HFF-Myc (cell line): Measurements from ENCODE around the gene OR5H14.
"Not testable (repeated sequence)": the region's sequence is repeated elsewhere in the genome, so short reads cannot be mapped to it uniquely, and the experiment has no call there.

Source experiments
- DNase-seq: peaks from one replicate; pipeline ENCODE4 v3.0.0-alpha.2; 2011; ENCODE audit warnings: low read depth; ENCODE audit errors: extremely low read depth
- H3K4me3 ChIP-seq: replicated peaks from 2 replicates; pipeline ENCODE4 v1.5.1; 2011; ENCODE audit warnings: low read depth, mild to moderate bottlenecking, control low read depth, low read length
- TF ChIP-seq, protein P1 (sequence below): IDR thresholded peaks from 2 replicates; pipeline ENCODE4 v1.5.1; 2012; ENCODE audit warnings: mild to moderate bottlenecking, low read depth, low read length, control low read depth; ENCODE audit errors: missing control alignments

Gene OR5H14

DNA sequence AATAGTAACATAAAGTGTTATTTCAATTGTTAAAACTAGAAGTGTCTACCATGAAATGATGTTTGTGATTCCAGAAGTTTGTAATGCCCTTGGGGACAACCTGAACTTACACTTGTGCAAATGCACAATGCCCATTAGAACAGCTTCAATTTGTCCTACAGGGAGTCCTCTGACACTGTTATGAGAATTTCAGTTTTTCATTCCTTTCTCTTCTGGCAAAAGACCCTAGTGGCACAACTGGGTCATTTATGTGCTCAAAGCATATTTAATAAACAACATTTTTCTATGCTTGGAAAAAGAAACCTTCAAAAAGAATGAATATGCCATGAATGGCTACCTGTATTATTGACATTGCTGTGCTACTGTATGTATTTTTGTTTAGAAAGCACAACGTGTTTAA lies 16.9 kb upstream of the OR5H14 start, which contains the start of gene OR5H1:
OR5H1 (plus strand) TSS at position 301 of the 400 bp plus-strand sequence. CDS start 1,977 bp downstream, outside the sequence.
- TF ChIP-seq, protein P1, sequence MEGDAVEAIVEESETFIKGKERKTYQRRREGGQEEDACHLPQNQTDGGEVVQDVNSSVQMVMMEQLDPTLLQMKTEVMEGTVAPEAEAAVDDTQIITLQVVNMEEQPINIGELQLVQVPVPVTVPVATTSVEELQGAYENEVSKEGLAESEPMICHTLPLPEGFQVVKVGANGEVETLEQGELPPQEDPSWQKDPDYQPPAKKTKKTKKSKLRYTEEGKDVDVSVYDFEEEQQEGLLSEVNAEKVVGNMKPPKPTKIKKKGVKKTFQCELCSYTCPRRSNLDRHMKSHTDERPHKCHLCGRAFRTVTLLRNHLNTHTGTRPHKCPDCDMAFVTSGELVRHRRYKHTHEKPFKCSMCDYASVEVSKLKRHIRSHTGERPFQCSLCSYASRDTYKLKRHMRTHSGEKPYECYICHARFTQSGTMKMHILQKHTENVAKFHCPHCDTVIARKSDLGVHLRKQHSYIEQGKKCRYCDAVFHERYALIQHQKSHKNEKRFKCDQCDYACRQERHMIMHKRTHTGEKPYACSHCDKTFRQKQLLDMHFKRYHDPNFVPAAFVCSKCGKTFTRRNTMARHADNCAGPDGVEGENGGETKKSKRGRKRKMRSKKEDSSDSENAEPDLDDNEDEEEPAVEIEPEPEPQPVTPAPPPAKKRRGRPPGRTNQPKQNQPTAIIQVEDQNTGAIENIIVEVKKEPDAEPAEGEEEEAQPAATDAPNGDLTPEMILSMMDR, result no peak
- H3K4me3 ChIP-seq, result no peak within 1 kb of the TSS

DNA sequence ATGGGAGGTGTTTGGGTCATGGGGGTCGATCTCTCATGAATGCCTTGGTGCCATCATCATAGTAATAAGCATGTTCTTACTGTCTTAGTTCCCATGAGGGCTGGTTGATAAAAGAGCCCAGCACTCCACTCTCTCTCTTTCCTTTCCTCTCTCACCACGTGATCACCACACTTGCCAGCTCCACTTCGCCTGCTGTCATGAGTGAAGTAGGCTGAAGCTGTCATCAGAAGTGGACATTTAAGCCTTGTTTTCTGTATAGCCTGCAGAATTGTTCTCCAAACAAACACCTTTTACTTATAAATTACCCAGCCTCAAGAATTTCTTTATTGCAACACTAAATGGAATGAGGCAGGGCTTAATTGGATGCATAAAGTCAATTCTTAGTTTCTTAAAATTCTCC lies 10.6 kb upstream of the OR5H14 start:
- H3K4me3 ChIP-seq, result no peak overlapping the region
- TF ChIP-seq, protein P1, result no peak
- DNase-seq, result no peak

More for the DNA sequence above, 16.9 kb upstream of the OR5H14 start, which contains the start of gene OR5H1:
- no peak for DNase-seq

DNA sequence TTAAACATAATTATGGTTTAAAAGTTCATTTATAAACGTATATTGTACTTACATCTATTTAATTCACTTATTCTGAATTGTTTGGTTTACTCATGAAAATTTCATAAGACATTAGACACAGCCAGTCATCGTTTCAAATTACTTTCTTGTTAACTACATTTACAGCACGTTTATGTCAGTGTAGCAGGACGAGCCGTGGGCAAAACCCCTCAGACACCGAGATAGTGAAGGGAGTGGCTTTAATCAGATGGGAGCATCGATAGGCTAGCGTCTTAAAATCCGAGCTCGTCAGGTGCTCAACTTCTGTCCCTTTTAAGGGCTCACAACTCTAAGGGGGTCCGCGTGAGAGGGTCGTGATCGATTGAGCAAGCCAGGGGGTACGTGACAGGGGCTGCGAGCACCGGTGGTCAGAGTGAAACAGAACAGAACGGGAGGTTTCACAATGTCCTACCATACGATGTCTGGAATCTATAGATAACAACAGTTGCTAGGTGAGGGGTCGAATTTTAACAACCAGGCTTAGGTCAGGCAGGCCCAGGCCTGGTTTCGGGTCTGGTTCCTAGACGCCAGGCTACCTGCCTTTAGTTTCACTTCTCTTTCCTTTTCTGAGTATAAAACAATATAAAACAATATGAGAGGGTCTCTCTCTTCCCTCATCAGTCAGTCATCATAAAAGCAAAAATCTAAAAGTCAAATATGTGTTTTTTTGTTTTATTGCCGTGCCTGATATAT lies 9.3 kb upstream of the OR5H14 start:
- not testable (repeated sequence) for H3K4me3 ChIP-seq, DNase-seq

DNA sequence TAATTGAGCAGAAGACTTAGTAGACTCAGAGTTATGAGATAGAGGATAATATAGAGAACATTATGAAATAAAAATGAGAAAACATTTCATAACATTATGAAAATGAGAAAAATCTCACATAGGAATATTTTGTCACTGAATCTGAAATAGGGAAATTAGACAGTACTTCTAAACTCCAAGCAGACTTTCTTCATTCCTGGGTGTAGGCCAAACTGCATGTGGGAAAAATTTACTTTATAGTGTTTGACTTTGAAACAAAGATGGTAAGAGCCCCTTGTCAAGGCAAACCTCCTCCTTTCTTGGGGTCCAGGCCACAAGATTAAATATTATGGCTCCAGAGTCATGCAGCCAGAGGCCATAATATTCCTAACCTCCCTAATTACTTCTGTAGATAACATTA lies 6.7 kb upstream of the OR5H14 start:
- no peak for DNase-seq
- TF ChIP-seq, protein P1, result no peak
- no peak overlapping the region for H3K4me3 ChIP-seq

DNA sequence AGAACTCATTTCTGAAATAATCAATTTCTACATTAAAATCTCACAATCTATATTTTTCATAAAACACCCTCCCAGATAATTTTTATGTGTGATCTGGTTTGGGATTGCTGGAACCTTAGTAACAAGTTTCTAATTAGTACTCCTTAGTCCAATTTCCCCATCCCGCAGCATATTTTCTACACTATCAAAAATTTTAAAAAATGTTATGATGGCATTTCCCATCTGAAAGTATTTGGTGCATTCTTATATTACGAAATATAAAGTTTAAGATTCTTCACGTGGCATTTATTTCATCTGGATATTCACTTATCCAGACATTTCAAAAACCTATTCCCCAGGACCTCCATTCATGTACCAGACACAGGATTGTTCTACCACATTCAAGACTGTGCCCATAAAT lies 1.5 kb downstream of the OR5H14 start:
- TF ChIP-seq, protein P1, result no peak
- DNase-seq, result no peak
- no peak overlapping the region for H3K4me3 ChIP-seq

DNA sequence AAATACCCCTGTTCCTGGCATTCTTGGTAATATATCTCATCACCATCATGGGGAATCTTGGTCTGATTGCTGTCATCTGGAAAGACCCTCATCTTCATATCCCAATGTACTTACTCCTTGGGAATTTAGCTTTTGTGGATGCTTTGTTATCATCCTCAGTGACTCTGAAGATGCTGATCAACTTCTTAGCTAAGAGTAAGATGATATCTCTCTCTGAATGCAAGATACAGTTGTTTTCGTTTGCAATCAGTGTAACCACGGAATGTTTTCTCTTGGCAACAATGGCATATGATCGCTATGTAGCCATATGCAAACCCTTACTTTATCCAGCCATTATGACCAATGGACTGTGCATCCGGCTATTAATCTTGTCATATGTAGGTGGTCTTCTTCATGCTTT lies 2.2 kb downstream of the OR5H14 start:
- not testable (repeated sequence) for DNase-seq, H3K4me3 ChIP-seq

DNA sequence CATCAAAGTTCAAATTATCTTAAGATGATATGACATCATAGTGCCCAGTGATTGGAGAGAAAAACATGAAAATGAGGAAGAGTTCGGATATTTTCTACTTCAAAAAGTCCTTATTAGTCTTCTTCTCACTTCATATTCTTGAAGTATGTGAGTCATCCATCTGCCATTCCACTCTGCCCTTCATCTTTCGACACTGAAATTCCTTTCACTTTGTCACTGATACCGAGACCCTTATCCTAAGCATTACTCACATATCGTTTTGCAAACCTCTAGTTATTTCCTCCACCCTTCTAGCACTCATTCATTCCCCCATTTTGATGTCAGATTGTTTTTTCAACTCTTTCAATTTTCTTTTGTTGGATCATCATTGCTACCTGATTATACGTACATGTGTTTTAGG lies 4.0 kb downstream of the OR5H14 start:
- H3K4me3 ChIP-seq, result no peak overlapping the region
- no peak for DNase-seq
- TF ChIP-seq, protein P1, result no peak

DNA sequence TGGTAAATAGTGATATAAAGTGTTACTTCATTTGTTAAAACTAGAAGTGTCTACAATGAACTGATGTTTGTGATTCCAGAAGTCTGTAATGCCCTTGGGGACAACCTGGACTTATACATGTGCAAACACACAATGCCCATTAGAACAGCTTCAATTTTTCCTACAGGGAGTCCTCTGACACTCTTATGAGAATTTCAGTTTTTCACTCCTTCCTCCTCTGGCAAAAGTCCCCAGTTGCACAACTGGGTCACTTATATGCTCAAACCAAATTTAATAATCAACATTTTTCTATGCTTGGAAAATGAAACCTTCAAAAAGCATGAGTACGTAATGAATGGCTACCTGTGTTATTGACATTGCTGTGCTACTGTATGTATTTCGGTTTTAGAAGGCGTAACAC lies 19.1 kb downstream of the OR5H14 start, which contains the start of gene OR5H15:
OR5H15 (plus strand) TSS at position 301 of the 400 bp plus-strand sequence. CDS start 2,004 bp downstream, outside the sequence.
- no peak within 1 kb of the TSS for H3K4me3 ChIP-seq
- TF ChIP-seq, protein P1, result no peak
- DNase-seq, result no peak
